Nephron progenitor cell (in vitro differentiated cells): ENCODE results near the gene INPP5B.

Experiments used
- DNase-seq: peaks from one replicate; pipeline ENCODE4 v3.0.0; 2021
- H3K27ac Mint-ChIP-seq: 2 replicates; pipeline ENCODE4 v1.8.0; 2021; ENCODE audit warnings: mild to moderate bottlenecking, moderate library complexity, mixed read lengths
- H3K27me3 Mint-ChIP-seq: 2 replicates; pipeline ENCODE4 v1.8.0; 2021; ENCODE audit warnings: mild to moderate bottlenecking, low read depth, mixed read lengths; ENCODE audit not compliant: poor library complexity
- H3K36me3 Mint-ChIP-seq: 2 replicates; pipeline ENCODE4 v1.8.0; 2021; ENCODE audit warnings: low read depth, mixed read lengths
- H3K4me1 Mint-ChIP-seq: 2 replicates; pipeline ENCODE4 v1.8.0; 2021; ENCODE audit warnings: mixed read lengths
- H3K4me3 Mint-ChIP-seq: 2 replicates; pipeline ENCODE4 v1.8.0; 2021; ENCODE audit warnings: mild to moderate bottlenecking, moderate library complexity, mixed read lengths
- H3K9me3 Mint-ChIP-seq: 2 replicates; pipeline ENCODE4 v1.8.0; 2021; ENCODE audit warnings: mild to moderate bottlenecking, moderate library complexity, mixed read lengths
- CTCF ChIP-seq: fragments of 200-600 bp; sonication (generic); IDR thresholded peaks from 2 replicates; pipeline ENCODE4 v1.5.0; 2021; ENCODE audit warnings: antibody characterized with exemption

The INPP5B gene

GRCh38 chr1:37845786-37846185, 101.1 kb downstream of the INPP5B start:
- Mint-ChIP-seq H3K36me3 (peaks cover 5% of the 10 kb centered on the region), H3K27ac (no peak overlapping the region)

GRCh38 chr1:37845049-37845646, 101.7 kb downstream of the INPP5B start:
- no peak for TF ChIP-seq CTCF
- peaks cover 5% of the 10 kb centered on the region for H3K36me3 Mint-ChIP-seq
- H3K4me3 Mint-ChIP-seq, result no peak overlapping the region
- peak overlapping the region; percentile 11 for H3K27ac Mint-ChIP-seq
- H3K4me1 Mint-ChIP-seq, result no peaks in the 10 kb centered on the region
- no peak for DNase-seq
- H3K9me3 Mint-ChIP-seq, result no peaks in the 10 kb centered on the region
- H3K27me3 Mint-ChIP-seq, result no peaks in the 10 kb centered on the region

More at GRCh38 chr1:37845786-37846185, 101.1 kb downstream of the INPP5B start:
- TF ChIP-seq CTCF, result no peak
- DNase-seq, result no peak
- Mint-ChIP-seq H3K9me3 (no peaks in the 10 kb centered on the region), H3K27me3 (no peaks in the 10 kb centered on the region), H3K4me1 (no peaks in the 10 kb centered on the region), H3K4me3 (no peak overlapping the region)

GRCh38 chr1:37844536-37844935, 102.3 kb downstream of the INPP5B start:
- Mint-ChIP-seq H3K4me1 (no peaks in the 10 kb centered on the region), H3K9me3 (no peaks in the 10 kb centered on the region), H3K27me3 (no peaks in the 10 kb centered on the region), H3K27ac (no peak overlapping the region), H3K4me3 (no peak overlapping the region), H3K36me3 (peaks cover 9% of the 10 kb centered on the region)
- DNase-seq, result no peak
- no peak for TF ChIP-seq CTCF

GRCh38 chr1:37841652-37842051, 105.2 kb downstream of the INPP5B start:
- Mint-ChIP-seq H3K27me3 (no peaks in the 10 kb centered on the region), H3K27ac (no peak overlapping the region), H3K9me3 (no peaks in the 10 kb centered on the region), H3K4me1 (no peaks in the 10 kb centered on the region), H3K4me3 (no peak overlapping the region), H3K36me3 (peaks cover 17% of the 10 kb centered on the region)
- DNase-seq, result no peak
- TF ChIP-seq CTCF, result no peak

- no peak for DNase-seq
- Mint-ChIP-seq H3K4me3 (no peak overlapping the region), H3K27me3 (no peaks in the 10 kb centered on the region), H3K4me1 (no peaks in the 10 kb centered on the region), H3K9me3 (no peaks in the 10 kb centered on the region), H3K36me3 (peaks cover 23% of the 10 kb centered on the region), H3K27ac (no peak overlapping the region)
- no peak for TF ChIP-seq CTCF
These were observed 106.1 kb downstream of the INPP5B start for GRCh38 chr1:37840711-37841110.

GRCh38 chr1:37839676-37840075, 107.2 kb downstream of the INPP5B start:
- H3K9me3 Mint-ChIP-seq, result no peaks in the 10 kb centered on the region
- no peaks in the 10 kb centered on the region for H3K4me1 Mint-ChIP-seq
- no peak overlapping the region for H3K27ac Mint-ChIP-seq
- no peak overlapping the region for H3K4me3 Mint-ChIP-seq
- no peaks in the 10 kb centered on the region for H3K27me3 Mint-ChIP-seq
- DNase-seq, result no peak
- peaks cover 26% of the 10 kb centered on the region for H3K36me3 Mint-ChIP-seq
- TF ChIP-seq CTCF, result no peak
